HG03025 (cell line): Measurements from ENCODE around the gene SSNA1.

Source experiments
- ATAC-seq: cut with Tn5 transposase; IDR thresholded peaks from one replicate; pipeline ENCODE4 v1.9.1; 2021; ENCODE audit warnings: mild to moderate bottlenecking, moderate library complexity; ENCODE audit not compliant: unreplicated experiment, low FRiP score

Gene SSNA1

GRCh38 chr9:137167277-137167746 lies 21.2 kb upstream of the SSNA1 start:
- no peak for ATAC-seq

- no peak for ATAC-seq
These were observed 20.5 kb upstream of the SSNA1 start for GRCh38 chr9:137167747-137168572.

- ATAC-seq, result no peak
These were observed 19.9 kb upstream of the SSNA1 start for GRCh38 chr9:137168573-137168903.

GRCh38 chr9:137168904-137169856 lies 19.3 kb upstream of the SSNA1 start:
- no peak for ATAC-seq

GRCh38 chr9:137169896-137170358 lies 18.5 kb upstream of the SSNA1 start, which contains the start of gene LRRC26:
LRRC26 (minus strand) TSS chr9:137170051; CDS start chr9:137169943, 108 bp downstream.
- no peak for ATAC-seq

GRCh38 chr9:137170486-137171148 lies 17.9 kb upstream of the SSNA1 start:
- no peak for ATAC-seq

GRCh38 chr9:137171149-137171900 lies 17.2 kb upstream of the SSNA1 start:
- no peak for ATAC-seq

- no peak for ATAC-seq
These were observed 15.3 kb upstream of the SSNA1 start for GRCh38 chr9:137172901-137173795.

GRCh38 chr9:137173796-137174664 lies 14.4 kb upstream of the SSNA1 start:
- ATAC-seq, result no peak

GRCh38 chr9:137174722-137175293 lies 13.7 kb upstream of the SSNA1 start:
- no peak for ATAC-seq

GRCh38 chr9:137175345-137175961 lies 13.0 kb upstream of the SSNA1 start:
- no peak for ATAC-seq

- ATAC-seq, result no peak
These were observed 11.9 kb upstream of the SSNA1 start for GRCh38 chr9:137176302-137177182.

- ATAC-seq, result no peak
These were observed 10.1 kb upstream of the SSNA1 start for GRCh38 chr9:137178201-137178938.

GRCh38 chr9:137178939-137179630 lies 9.4 kb upstream of the SSNA1 start:
- ATAC-seq, result no peak

GRCh38 chr9:137179761-137180160 lies 8.7 kb upstream of the SSNA1 start:
- no peak for ATAC-seq
